Subcutaneous adipose tissue (tissue), 4 donors: ENCODE measurements around the gene TNIK. TPM values are rescaled to one million over a fixed set of nuclear protein-coding genes. Genes with fewer than 3 reads are reported as not detected.

Source experiments
- total RNA-seq, 4 donors: library from RNA; depleted of rRNA; stranded (reverse); fragments of >200 nt; gene quantifications; one replicate each; pipeline ENCODE4 v1.1.0, GENCODE V29; 2016
- TF ChIP-seq, protein P1 (sequence below): fragments of 450-650 bp; IDR thresholded peaks from one replicate; pipeline ENCODE4 v1.5.1; 2016; ENCODE audit warnings: low read depth, mild to moderate bottlenecking, control low read depth, antibody characterized with exemption, moderate library complexity

TNIK gene
- total RNA-seq, 4 donors from 2014 or later = 1.5 to 11.7 (median 1.9) TPM

DNA sequence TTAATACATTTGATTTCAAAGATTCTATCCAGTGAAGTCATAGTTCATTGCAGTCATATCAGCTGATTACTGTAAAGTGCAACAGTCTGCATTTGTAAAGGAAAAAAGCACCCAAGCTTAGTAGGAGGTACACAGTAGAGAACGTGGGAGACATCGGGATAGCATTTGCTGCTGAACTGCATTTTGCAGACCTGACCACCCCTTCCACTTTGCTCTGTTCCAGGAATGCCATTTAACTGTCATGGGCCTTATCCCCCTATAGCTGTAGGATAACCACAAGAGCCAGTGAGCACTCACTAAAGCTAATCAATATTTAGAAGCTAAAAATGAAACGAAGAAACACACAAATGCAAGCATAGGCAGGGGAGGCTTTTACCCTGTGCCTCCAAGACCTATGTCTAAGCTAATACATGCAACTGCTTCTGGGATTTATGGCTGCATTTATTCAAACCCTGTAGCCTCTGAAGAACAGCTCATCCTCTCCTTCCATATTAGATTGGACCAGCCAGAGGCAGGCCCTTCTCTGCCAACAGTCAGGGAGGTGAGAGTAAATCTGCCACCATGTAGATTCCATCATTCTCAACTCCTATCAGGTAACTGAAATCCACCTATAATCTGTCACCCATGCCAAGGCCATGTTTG is 23.0 kb downstream of the TNIK start:
- TF ChIP-seq, protein P1, sequence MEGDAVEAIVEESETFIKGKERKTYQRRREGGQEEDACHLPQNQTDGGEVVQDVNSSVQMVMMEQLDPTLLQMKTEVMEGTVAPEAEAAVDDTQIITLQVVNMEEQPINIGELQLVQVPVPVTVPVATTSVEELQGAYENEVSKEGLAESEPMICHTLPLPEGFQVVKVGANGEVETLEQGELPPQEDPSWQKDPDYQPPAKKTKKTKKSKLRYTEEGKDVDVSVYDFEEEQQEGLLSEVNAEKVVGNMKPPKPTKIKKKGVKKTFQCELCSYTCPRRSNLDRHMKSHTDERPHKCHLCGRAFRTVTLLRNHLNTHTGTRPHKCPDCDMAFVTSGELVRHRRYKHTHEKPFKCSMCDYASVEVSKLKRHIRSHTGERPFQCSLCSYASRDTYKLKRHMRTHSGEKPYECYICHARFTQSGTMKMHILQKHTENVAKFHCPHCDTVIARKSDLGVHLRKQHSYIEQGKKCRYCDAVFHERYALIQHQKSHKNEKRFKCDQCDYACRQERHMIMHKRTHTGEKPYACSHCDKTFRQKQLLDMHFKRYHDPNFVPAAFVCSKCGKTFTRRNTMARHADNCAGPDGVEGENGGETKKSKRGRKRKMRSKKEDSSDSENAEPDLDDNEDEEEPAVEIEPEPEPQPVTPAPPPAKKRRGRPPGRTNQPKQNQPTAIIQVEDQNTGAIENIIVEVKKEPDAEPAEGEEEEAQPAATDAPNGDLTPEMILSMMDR = no peak

DNA sequence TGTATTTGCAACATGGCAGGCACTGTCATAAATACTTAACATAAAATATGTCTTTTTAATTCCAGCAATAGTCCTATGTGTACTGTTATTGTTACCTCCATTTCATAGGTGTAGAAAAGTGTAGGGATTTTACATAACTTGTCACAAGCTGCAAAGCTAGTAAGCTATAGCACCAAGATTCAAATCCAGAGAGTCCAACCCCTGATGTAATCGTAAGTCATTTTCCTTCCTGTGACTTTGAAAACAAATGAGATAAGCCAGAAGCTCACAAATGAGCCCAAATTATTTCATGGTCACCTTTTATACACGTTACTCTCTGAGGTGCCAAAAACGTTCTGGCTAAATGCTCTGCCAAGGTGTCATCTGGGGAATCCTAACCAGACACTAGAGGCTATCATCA is 23.8 kb downstream of the TNIK start:
- TF ChIP-seq, protein P1 = no peak

DNA sequence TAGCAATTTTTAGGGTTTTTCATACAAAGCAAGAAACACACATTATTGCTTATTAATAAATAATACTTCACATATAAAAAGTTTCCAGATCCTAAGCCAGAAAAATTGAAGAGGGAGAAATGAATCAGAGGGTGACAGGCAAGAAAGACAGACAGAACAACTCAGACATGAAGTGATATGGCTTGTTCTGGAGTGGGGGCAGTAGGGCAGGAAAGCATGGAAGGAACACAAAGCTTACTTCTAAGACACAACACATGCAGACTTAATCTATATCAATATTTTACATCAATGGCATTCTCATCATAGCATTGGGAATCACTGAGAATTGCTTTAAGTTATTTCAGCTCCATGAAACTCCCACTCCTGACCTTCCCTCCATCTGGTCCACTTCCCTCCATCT is 24.4 kb downstream of the TNIK start:
- TF ChIP-seq, protein P1 = no peak

DNA sequence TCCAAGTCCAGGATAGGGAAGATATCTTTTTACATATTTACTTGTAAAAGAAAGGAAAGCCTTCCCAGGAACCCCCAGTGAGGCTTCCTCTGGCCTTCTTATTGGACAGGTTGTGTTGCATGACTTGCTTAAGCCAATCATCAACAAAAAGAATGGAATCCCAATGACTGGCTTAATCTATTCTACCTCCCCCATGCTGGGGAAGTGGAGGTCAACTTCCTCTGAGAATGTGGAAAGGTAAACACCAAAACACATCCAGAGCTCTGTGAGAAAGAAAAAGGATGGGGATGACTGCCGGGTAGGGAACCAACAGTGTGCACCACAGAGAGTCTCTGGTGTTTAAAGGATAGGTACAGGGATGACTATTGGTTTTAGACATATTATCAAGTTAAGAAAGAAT is 25.1 kb downstream of the TNIK start:
- TF ChIP-seq, protein P1 = no peak

DNA sequence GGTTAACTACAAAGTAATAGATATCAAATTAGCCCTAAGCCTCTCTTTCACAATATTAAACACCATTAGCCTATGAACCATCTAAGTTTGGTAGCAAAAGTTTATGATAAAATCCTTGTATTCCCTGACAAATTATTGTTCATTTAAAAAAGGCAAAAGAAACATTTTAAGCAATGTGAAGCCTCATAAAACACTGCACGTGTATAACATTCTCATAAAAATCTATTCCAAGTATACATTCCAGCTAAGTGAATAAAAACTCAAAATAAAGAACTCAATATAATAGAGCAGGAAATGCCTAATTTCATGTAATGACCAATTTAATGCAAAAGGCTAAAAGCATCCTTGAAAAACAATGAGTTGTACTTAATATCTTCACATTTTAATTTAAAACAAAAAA is 27.7 kb downstream of the TNIK start:
- TF ChIP-seq, protein P1 = no peak

DNA sequence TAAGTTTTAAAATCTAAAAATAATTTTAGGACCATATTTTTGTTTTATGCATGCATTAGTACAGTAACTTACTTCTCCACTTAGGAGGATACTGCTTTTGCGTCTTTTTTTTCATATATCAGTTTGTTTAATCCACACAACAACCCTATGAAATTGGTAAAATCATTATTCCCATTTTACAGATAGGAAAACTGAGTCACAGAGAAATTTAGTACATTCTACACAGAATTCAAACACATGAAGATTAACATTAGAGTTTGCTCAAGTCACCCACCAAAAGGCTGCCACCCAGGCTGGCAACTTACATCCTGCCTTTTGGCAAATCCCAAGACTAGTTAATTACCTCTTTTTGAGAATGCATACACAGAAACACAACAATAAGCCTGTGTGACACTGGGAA is 28.7 kb downstream of the TNIK start:
- TF ChIP-seq, protein P1 = no peak

DNA sequence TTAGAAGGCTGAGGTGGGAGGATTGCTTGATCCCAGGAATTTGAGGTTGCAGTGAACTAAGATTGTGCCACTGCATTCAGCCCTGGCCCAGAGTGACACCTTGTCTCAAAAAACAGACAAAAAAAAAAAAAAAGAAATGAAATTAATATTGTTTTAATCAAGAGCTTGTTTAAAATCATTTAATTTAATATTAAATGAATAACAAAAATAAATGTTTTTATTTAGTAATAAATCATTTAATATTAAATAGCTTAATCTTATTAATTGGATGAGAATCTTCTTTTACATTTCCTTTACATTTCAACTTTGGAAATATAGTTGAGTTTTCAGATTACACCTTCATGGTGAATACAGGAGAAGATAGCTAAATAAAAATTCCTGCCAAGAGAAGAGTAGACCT is 29.7 kb downstream of the TNIK start:
- TF ChIP-seq, protein P1 = no peak
